Thymus (tissue), 11 donors: ENCODE results near the gene PEMT. TPM values are rescaled to one million over a fixed set of nuclear protein-coding genes. Genes with fewer than 3 reads are reported as not detected.

Source experiments
- DNase-seq, 9 donors: peaks; one replicate each; pipeline ENCODE4 v3.0.0-alpha.2; 2013; ENCODE audit warnings: low spot score in 9 of 9, low read depth in 6 of 9, missing footprints in 1 of 9
- H3K27ac ChIP-seq, 2 donors: one replicate each; pipeline ENCODE4 v1.5.1; 2013; ENCODE audit warnings: control low read depth in 1 of 2, low read depth in 1 of 2, low read length in 1 of 2, mild to moderate bottlenecking in 1 of 2, moderate library complexity in 1 of 2
- H3K27me3 ChIP-seq, 2 donors: one replicate each; pipeline ENCODE4 v1.5.1; 2013; ENCODE audit warnings: low read length in 1 of 2; ENCODE audit not compliant: control insufficient read depth in 2 of 2, insufficient read depth in 1 of 2
- H3K36me3 ChIP-seq, 2 donors: one replicate each; pipeline ENCODE4 v1.5.1; 2013; ENCODE audit warnings: low read length in 1 of 2, mild to moderate bottlenecking in 1 of 2, moderate library complexity in 1 of 2; ENCODE audit not compliant: control insufficient read depth in 2 of 2, insufficient read depth in 2 of 2
- H3K4me1 ChIP-seq, 2 donors: one replicate each; pipeline ENCODE4 v1.5.1; 2013; ENCODE audit warnings: low read length in 2 of 2; ENCODE audit not compliant: control insufficient read depth in 2 of 2, insufficient read depth in 2 of 2
- H3K4me3 ChIP-seq, 2 donors: one replicate each; pipeline ENCODE4 v1.5.1; 2013; ENCODE audit warnings: low read length in 2 of 2, control low read depth in 1 of 2, mild to moderate bottlenecking in 1 of 2
- H3K9me3 ChIP-seq, 2 donors: one replicate each; pipeline ENCODE4 v1.5.1; 2013; ENCODE audit warnings: low read length in 1 of 2, mild to moderate bottlenecking in 1 of 2; ENCODE audit not compliant: control insufficient read depth in 2 of 2, insufficient read depth in 1 of 2
- WGBS: extraction: QIAGEN DNeasy Blood & Tissue Kit; methylation state at CpG from one replicate; pipeline ENCODE4 v1.1.7; 2013; 5-methylcytosine and 5-hydroxymethylcytosine counted together
- polyA plus RNA-seq: library from polyadenylated mRNA; stranded (reverse); fragments of 200-250 nt; gene quantifications from one replicate; pipeline ENCODE4 v1.2.3, GENCODE V29; 2013
- total RNA-seq: library from RNA; stranded (reverse); fragments of 120-200 nt; gene quantifications from one replicate; pipeline ENCODE4 v1.2.4, GENCODE V29; 2013
- donor health status: healthy.

PEMT gene
- total and polyA plus RNA-seq, 2 donors: 14.1 to 67.8 TPM

DNA sequence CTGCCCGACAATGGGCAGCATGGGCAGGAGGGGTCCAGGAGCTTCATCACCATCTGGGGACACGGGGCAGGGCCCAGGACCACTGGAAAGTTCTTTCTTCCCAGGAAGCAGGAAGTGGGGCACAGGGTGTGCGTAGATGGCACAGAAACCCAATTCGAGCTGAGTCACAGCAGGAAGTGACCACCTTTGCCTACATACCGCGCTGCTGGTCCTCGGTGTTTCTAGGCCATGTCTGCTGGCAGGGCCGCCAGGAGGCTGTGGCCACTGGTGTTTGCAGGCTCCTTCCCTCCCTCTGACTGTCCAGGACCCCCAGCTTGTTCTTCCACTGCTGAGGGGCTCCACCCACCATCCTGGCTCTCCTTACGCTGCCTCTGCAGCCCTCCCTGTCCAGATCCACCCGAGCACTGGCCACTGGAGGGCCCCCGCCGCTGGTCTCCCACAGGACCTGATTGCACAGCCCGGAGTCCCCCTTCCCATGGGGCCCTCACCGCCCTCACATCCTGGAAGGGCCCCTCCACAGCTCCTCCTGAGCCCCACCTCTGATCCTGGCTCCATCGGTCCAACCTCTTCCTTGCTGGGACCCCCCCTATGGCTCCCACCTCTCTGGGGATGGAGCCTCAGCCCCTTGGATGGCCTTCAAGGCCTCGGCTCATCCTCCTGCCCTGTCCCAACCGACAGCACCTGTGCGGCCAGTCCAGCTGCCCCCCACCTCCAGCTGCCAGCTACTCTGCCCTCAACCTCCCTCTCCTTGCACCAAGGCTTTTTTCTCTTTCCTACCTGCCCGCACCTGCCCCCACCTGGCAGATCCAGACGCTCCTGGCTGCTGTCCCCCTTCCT, 80.8 kb downstream of the PEMT start:
- Histone ChIP-seq H3K4me1 (peaks cover 0 to 46% of the 10 kb centered on the region in 2 donors), H3K4me3 (no peak overlapping the region), H3K9me3 (peaks cover 0 to 1% of the 10 kb centered on the region in 2 donors), H3K27ac (no peak overlapping the region), H3K27me3 (no peaks in the 10 kb centered on the region), H3K36me3 (no peaks in the 10 kb centered on the region)
- DNase-seq: no peak
- 87% methylated on average over 20 of the region's 20 CpGs for WGBS

DNA sequence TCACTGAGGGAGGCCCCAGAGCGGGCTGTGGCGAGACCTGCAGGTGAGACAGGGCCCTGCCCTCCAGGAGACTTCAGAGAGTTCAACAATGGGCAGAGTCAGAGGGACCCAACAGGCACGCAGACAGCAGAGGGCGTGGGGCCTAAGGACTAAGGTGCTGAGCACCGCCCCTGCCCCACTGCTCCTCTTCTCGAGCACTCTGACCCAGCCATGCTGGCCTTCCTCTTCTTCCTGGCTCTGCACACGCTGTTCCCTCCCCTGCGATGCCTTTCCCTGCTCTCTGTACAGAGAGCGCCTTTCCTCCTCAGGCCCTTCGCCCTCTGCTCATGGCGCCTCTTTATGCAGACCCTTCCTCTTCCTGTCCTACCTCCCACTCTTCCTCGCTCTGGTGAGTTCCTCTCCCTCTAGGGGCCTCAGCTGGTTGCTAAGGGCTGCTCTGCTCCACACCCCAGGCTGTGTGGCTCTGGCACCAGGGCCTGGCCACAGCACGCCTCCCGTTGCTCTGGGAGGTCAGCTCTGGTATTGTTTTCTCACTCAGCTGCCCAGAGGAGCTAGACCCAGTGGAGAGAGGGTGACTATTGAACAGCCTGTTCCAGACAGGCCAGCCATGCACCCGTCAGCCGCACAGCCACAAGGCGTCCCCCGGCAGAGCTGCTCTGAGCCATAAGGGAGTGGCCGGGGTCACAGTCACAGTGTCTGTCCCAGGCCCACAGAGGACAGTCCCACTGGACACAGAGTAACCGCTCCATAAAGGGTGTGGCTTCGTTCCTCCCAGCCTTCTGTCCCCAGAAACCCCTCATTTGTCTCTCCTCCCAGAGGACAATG, 81.7 kb downstream of the PEMT start:
- no peak overlapping the region for H3K4me3 ChIP-seq
- H3K9me3 ChIP-seq: peaks cover 0 to 2% of the 10 kb centered on the region in 2 donors
- no peak for DNase-seq
- H3K36me3 ChIP-seq: no peaks in the 10 kb centered on the region
- H3K27ac ChIP-seq: peak overlapping the region in 1 of 2 donors; percentile 53
- no peaks in the 10 kb centered on the region for H3K27me3 ChIP-seq
- WGBS: 93% methylated on average over 21 of the region's 21 CpGs
- H3K4me1 ChIP-seq: peaks cover 0 to 42% of the 10 kb centered on the region in 2 donors

GRCh38 chr17:17508646-17509591, 82.6 kb downstream of the PEMT start:
- WGBS: 93% methylated on average over 33 of the region's 33 CpGs
- Histone ChIP-seq H3K36me3 (no peaks in the 10 kb centered on the region), H3K27me3 (no peaks in the 10 kb centered on the region), H3K27ac (peak overlapping the region in 1 of 2 donors; percentile 53), H3K4me1 (peaks cover 0 to 42% of the 10 kb centered on the region in 2 donors), H3K4me3 (no peak overlapping the region), H3K9me3 (peaks cover 0 to 2% of the 10 kb centered on the region in 2 donors)
- no peak for DNase-seq

GRCh38 chr17:17508019-17508535, 83.4 kb downstream of the PEMT start:
- Histone ChIP-seq H3K27me3 (no peaks in the 10 kb centered on the region), H3K27ac (peak overlapping the region in 1 of 2 donors; percentile 32), H3K9me3 (peaks cover 0 to 2% of the 10 kb centered on the region in 2 donors), H3K4me3 (no peak overlapping the region), H3K36me3 (no peaks in the 10 kb centered on the region), H3K4me1 (peaks cover 0 to 42% of the 10 kb centered on the region in 2 donors)
- DNase-seq: no peak
- 95% methylated on average over 11 of the region's 11 CpGs for WGBS

- Histone ChIP-seq H3K4me1 (peaks cover 0 to 37% of the 10 kb centered on the region in 2 donors), H3K27me3 (no peaks in the 10 kb centered on the region), H3K4me3 (no peak overlapping the region), H3K36me3 (no peaks in the 10 kb centered on the region), H3K27ac (no peak overlapping the region), H3K9me3 (peaks cover 0 to 2% of the 10 kb centered on the region in 2 donors)
- 95% methylated on average over 16 of the region's 16 CpGs for WGBS
- DNase-seq: no peak
Observed at GRCh38 chr17:17507465-17508011, 84.0 kb downstream of the PEMT start.

- no peak for DNase-seq
- 39% methylated on average over 17 of the region's 17 CpGs for WGBS
- peaks cover 0 to 31% of the 10 kb centered on the region in 2 donors for H3K4me1 ChIP-seq
- H3K27me3 ChIP-seq: no peaks in the 10 kb centered on the region
- no peak overlapping the region for H3K4me3 ChIP-seq
- peaks cover 0 to 2% of the 10 kb centered on the region in 2 donors for H3K9me3 ChIP-seq
- H3K36me3 ChIP-seq: no peaks in the 10 kb centered on the region
- H3K27ac ChIP-seq: no peak overlapping the region
Observed at GRCh38 chr17:17506893-17507464, 84.5 kb downstream of the PEMT start.

DNA sequence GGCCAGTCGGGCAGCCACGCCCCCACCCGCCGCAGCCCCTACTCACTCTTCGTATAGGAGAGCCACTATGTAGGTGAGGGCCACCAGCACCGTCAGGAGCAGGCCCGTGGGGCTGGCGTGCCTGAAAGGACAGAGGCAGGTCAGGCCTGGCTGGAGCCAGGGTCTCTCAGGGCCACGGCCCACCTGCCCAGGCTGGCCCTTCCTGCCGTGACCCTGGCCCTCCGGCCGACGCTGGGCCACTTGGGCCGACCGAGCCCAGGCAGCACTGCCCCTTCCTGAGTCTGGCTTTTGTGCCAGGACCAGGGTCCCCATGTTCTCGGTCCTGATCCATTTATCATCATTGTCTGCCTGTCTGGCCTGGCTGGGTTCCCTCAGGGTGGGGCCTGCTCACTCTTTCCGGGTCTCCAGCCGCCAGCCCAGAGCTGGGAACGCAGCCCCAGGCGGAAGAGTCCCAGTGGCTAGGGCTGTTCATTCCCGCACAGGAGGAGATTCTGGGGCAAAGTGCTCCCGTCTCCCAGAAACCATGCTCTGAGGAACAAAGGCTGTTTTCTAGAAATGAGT, 85.2 kb downstream of the PEMT start:
- Histone ChIP-seq H3K9me3 (peaks cover 0 to 2% of the 10 kb centered on the region in 2 donors), H3K27me3 (no peaks in the 10 kb centered on the region), H3K4me1 (peaks cover 0 to 24% of the 10 kb centered on the region in 2 donors), H3K36me3 (no peaks in the 10 kb centered on the region), H3K27ac (no peak overlapping the region), H3K4me3 (no peak overlapping the region)
- no peak for DNase-seq
- WGBS: 96% methylated on average over 22 of the region's 22 CpGs
